ENCODE measurements around the gene BBS2.

The BBS2 gene

GRCh38 chr16:56477096-56477878, 42.5 kb downstream of the BBS2 start:
- DNase-seq: no peak

DNA sequence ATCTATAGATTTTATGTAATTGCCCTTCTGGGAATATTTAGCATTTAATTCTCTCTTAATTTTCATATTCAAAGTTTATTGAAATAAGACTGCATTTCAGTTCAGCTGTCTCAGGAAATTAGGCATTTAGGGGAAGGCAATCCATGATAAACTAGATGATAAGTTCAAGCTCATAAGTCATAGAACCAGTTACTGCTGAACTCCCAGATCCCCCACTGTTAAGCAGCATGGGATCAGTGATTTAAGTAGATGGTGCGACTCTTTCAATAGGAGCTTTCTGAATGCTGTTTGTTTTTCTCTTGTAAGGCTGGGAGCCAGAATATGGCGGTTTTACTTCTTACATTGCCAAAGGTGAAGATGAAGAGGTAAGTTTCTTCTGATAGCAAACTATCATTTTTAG, 44.6 kb downstream of the BBS2 start:
- DNase-seq: no peak

DNA sequence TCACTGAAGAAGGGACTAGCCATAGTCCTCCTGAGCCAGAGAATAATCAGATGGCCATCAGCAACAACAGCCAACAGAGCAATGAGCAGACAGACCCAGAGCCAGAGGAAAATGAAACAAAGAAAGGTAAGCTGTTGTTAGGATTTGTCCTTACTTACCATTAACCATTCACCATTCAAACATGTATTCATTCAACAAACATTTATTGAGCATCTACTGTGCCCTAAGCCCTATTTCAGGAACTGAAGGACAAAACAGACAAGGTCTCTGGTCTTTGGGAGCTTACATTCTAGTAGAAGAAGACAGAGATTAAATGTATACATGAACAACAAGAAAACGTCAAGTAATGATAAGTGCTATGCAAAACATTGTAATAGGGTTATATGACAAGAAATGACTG, 49.2 kb downstream of the BBS2 start:
- DNase-seq: no peak

DNA sequence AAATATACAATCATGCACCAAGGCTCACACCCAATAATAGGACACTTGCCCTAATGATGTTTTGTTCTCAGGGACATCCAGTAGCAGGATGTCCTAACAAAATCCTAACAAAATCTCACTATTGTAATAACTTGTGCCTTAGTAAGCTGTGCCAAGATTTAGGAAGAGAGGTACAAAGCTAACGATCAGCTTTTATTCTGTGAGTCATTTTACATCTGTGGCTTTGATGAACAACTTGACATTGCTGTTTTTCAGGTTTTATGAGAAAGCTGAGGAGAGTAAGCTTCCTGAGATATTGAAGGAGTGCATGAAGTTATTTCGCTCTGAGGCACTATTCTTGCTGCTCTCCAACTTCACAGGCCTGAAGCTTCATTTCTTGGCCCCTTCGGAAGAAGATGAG, 49.6 kb downstream of the BBS2 start:
- DNase-seq: no peak

GRCh38 chr16:56469748-56470147, 50.1 kb downstream of the BBS2 start:
- no peak for DNase-seq

DNA sequence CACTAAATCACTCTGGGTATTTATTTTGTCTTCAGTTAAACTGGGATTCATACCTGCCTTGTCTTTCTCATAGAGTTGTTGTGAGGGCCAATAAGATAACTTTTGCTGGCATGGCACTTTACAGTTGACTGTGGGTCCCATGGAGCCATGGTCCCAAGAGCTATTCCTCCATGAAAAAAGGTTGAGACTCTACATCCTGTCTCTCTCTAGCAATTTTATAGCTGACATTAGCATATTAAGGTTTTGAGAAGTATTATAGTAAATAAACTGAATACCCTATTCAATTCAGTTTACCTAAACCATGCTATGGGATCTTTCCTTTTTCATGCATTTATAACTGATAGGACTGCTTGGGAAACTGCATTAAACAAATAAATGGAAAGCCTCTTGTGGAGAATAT, 51.0 kb downstream of the BBS2 start:
- no peak for DNase-seq

GRCh38 chr16:56466344-56466743, 53.5 kb downstream of the BBS2 start:
- DNase-seq: no peak

- no peak for DNase-seq
Observed at GRCh38 chr16:56463153-56463552, 56.7 kb downstream of the BBS2 start.

- DNase-seq: no peak
Observed at GRCh38 chr16:56462064-56462796, 57.6 kb downstream of the BBS2 start.

DNA sequence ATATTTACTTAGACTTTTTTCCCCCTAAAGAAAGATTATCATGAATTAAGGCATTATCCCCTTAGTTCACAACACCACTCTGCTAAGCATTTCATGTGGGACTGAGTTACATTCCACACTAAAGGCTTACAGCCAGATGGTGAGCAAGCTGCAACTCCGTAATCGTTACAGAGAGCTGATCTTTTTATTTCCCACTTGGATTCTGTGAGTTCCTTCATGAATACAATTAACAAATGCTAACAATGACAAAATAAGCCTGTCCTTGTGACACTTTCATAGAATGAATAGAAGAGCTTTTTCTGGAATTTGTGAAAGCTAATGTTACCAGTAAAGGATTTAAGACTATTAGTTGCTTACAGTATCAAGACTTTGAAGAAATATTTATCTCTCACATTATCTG, 59.7 kb downstream of the BBS2 start:
- DNase-seq: no peak

DNA sequence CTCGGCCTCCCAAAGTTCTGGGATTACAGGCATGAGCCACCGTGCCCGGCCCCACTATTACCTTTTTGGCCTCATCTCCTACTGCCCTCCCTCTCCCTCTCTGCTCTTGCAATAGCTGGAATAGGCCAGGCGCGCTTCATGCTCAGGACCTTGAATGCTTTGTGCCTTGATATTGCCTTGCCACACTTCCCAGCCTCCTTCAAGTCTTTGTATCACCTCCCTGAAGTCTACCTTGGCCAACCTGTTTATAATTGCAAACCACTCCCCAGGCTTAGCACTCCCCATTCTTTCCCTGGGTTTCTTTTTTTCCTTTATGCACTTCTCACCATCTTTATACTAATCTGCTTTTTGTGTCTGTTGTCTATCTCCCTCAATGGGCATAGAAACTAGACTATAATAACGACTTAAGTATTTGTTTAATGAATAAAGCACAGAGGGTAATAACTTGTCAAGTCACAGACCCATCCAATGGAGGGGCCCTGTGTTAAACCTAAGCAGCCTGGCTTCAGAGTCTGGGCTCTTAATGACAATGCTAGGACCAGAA, 61.8 kb downstream of the BBS2 start:
- DNase-seq: no peak

DNA sequence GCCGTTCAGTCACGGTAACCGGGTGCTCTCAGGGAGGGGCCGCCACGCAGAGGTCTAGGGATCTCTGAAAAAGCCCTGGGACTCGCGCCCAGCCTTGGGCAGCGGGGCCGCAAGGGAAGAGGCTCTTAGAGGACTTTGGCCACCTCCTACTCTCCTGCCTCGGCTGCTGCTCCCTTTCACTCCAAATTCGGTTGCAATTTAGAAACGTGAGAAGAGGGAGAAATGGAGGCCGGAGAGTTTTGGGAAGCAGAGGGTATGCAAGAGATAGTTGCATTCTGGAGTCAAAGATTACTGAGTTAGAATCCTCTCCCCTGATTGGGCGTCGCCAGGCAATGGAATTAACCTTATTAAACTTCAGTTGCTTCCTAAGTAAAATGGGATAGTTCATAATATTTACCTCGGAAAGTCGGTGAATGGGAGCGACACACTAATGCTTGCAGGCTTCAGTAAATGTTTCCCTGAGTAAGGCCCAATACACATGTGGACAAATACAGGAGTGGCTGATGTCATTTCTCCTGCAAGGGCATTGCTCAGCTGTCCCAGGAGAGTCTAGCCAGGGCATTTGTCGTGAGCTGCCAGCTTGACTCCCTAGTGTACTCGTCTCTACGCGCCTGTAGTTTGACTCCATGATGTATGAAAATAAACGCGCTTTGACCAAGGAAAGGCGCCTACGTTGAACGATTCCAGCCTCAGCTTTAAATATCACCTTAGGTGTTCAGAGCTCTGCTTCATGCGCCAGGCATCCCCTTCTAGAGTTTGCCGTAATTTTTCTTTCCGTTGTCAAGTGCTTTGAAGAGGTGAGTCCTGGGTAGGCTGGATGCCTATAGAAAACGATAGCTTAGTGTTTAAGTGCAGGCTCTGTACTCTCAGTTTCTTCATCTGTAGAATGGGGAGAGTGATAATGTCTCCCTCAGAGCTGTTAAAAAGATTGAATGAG, 67.8 kb downstream of the BBS2 start:
- peak in 1 of 5 donors; percentile 11 for DNase-seq

- DNase-seq: peak; percentile 83 to 97 (median 90)
Observed at GRCh38 chr16:56450986-56451752, 68.7 kb downstream of the BBS2 start, which contains the start of the genes NUDT21 and OGFOD1. NUDT21 (minus strand) TSS chr16:56451332; CDS start chr16:56451202, 130 bp downstream. OGFOD1 (plus strand) TSS chr16:56451554; CDS start chr16:56451613, 59 bp downstream.

- no peak for DNase-seq
Observed at GRCh38 chr16:56450275-56450985, 69.4 kb downstream of the BBS2 start.

DNA sequence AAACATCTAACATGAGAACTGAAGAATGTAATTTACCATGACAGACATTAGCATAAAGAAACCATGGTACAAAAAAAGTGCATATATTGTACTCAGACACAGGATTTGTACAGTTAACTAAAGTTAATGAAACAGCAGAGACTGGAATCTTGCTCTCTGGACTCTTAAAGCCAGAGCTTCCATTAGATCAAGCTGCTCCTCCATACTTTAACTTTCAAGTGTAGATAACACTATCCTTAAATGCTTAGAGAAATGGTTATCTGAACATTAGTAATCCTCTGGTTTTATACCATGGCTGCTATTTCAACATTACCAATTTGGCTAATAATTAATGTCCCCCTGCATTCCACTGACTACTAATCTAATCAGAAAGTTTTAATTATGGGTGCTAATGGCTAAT, 71.8 kb downstream of the BBS2 start:
- no peak for DNase-seq

DNA sequence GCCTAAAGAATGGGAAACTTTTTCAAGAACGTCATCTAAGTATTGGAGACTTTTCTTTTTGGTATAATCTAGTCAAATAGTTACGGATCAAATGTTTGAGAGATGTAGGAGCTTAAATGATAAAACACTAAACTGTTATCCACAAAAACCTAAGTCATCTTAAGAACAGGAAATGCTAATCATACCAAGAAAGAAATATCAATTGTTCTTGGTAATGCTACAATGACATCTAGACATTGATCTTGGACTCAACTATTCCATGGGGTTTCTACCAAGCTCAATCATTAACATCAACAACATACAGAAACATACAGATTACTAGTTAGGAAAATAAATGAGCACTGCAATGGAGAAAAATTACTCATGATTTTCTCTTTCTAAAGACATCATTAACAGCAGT, 72.5 kb downstream of the BBS2 start:
- no peak for DNase-seq

GRCh38 chr16:56438038-56438437, 81.8 kb downstream of the BBS2 start:
- no peak for DNase-seq

- no peak for DNase-seq
Observed at GRCh38 chr16:56436258-56436657, 83.6 kb downstream of the BBS2 start.

All from T-helper 1 cell (primary cell).